Progenitor cell of endocrine pancreas (in vitro differentiated cells): ENCODE results near the gene CCDC171. TPM values are rescaled to one million over a fixed set of nuclear protein-coding genes. Genes with fewer than 3 reads are reported as not detected.

ENCODE experiments used
- DNase-seq: peaks from one replicate; pipeline ENCODE4 v3.0.0; 2021; ENCODE audit warnings: low spot score; ENCODE audit not compliant: unreplicated experiment
- H3K27ac Mint-ChIP-seq: 2 replicates; pipeline ENCODE4 v1.8.0; 2021; ENCODE audit warnings: mild to moderate bottlenecking, moderate library complexity, mixed read lengths
- H3K27me3 Mint-ChIP-seq: 2 replicates; pipeline ENCODE4 v1.8.0; 2021; ENCODE audit warnings: mixed read lengths
- H3K36me3 Mint-ChIP-seq: 2 replicates; pipeline ENCODE4 v1.8.0; 2022; ENCODE audit warnings: mixed read lengths; ENCODE audit not compliant: insufficient read depth
- H3K4me1 Mint-ChIP-seq: 2 replicates; pipeline ENCODE4 v1.8.0; 2021; ENCODE audit warnings: low read depth, mixed read lengths
- H3K4me3 Mint-ChIP-seq: 2 replicates; pipeline ENCODE4 v1.8.0; 2021; ENCODE audit warnings: low read depth, mild to moderate bottlenecking, moderate library complexity, mixed read lengths
- H3K9me3 Mint-ChIP-seq: 2 replicates; pipeline ENCODE4 v1.8.0; 2021; ENCODE audit warnings: low read depth, mixed read lengths
- total RNA-seq: library from RNA; stranded (reverse); gene quantifications from 2 replicates; pipeline ENCODE4 v1.2.1, GENCODE V29; 2021
- TF ChIP-seq, protein P1 (sequence below): fragments of 200-600 bp; sonication (generic); IDR thresholded peaks from one replicate; pipeline ENCODE4 v1.5.0; 2021; ENCODE audit warnings: antibody characterized with exemption, mild to moderate bottlenecking; ENCODE audit not compliant: unreplicated experiment

The CCDC171 gene
- total RNA-seq, 1 donor from 2014 or later = 5.1 TPM

DNA sequence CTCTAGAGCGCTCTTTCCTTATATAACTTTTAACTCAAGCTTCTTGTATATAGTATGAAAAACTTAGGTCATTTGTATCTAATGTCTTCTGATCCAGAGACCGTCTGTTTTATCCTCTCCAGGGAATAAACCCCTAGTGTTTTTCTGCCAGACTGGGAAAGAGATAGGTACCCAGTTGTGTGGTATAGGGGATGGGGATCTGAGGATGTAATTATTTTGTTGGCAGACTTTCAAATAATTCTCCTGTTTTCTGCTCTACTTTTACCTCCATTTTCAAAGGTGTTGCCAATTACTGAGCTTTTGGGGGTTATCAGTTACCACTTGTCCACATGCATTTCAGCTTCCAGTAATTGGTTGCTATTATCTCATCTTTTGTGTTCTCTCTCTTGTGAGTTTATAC, 17.9 kb downstream of the CCDC171 start:
- H3K4me1 Mint-ChIP-seq = peaks cover 1% of the 10 kb centered on the region
- H3K36me3 Mint-ChIP-seq = no peaks in the 10 kb centered on the region
- TF ChIP-seq, protein P1, sequence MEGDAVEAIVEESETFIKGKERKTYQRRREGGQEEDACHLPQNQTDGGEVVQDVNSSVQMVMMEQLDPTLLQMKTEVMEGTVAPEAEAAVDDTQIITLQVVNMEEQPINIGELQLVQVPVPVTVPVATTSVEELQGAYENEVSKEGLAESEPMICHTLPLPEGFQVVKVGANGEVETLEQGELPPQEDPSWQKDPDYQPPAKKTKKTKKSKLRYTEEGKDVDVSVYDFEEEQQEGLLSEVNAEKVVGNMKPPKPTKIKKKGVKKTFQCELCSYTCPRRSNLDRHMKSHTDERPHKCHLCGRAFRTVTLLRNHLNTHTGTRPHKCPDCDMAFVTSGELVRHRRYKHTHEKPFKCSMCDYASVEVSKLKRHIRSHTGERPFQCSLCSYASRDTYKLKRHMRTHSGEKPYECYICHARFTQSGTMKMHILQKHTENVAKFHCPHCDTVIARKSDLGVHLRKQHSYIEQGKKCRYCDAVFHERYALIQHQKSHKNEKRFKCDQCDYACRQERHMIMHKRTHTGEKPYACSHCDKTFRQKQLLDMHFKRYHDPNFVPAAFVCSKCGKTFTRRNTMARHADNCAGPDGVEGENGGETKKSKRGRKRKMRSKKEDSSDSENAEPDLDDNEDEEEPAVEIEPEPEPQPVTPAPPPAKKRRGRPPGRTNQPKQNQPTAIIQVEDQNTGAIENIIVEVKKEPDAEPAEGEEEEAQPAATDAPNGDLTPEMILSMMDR = no peak
- no peak overlapping the region for H3K27ac Mint-ChIP-seq
- H3K9me3 Mint-ChIP-seq = no peaks in the 10 kb centered on the region
- no peaks in the 10 kb centered on the region for H3K27me3 Mint-ChIP-seq
- DNase-seq = no peak
- no peak overlapping the region for H3K4me3 Mint-ChIP-seq

DNA sequence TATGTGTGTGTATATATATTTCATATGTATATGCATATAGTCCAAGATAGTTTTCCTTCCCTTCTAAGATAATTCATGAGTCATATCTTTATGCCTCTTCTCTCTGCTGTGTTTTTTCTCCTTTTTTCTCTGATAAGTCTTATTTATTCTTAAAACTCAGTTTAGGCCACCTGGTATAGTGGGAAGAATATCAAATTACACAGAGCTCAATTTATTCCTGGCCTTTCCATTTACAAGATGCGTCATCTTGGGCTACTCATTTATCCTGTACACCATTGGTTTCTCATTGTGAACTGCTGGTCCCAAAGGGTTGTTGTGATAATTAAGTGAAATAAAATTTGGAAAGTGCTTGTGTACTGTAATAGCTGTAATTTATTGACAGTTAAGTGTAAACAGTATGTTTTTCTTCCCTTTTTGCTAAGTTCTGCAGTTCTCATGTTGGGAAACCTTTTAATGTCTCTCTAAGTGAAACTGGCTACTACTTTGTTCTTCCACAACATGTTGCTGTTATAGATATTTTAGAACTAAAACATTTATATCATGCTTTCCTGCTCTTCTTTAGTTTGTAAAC, 19.4 kb downstream of the CCDC171 start:
- no peak for DNase-seq
- Mint-ChIP-seq H3K36me3 (no peaks in the 10 kb centered on the region), H3K4me1 (peaks cover 1% of the 10 kb centered on the region), H3K27me3 (no peaks in the 10 kb centered on the region), H3K4me3 (no peak overlapping the region), H3K27ac (no peak overlapping the region), H3K9me3 (no peaks in the 10 kb centered on the region)
- TF ChIP-seq, protein P1 = no peak

DNA sequence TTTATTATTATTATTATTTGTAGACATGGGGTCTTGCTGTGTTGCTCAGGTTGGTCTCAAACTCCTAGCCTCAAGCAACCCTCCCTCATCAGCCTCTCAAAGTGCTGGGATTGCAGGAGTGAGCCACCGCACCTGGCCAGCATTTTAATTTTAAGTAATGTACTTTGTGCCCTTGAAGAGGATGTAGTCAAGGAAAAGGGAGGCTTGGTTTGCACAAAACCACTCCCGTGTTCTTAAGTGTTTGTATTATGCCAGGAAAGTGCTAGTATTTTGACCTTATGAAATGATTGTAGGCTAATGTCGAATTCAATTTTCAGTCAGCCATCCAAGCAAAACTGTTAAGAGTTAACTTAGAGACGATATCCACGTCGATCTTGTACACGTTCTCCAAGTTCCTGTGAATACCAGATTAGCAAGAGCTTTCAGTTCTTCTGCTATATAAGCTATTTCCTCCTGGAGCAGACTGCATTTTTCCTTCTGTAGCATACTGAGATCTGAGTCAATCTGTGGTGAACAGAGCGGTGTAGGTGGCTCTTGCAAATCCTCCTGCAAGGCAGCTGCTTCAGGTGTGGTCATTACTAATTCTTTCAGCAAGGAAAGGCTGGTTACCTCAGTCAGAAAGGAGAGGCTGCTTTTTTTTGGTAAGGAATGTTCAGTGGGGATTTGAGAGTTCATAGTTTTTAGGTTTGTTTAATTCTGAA, 23.7 kb downstream of the CCDC171 start:
- Mint-ChIP-seq H3K4me3 (no peak overlapping the region), H3K27ac (no peak overlapping the region), H3K4me1 (peaks cover 1% of the 10 kb centered on the region), H3K27me3 (no peaks in the 10 kb centered on the region), H3K9me3 (peaks cover 6% of the 10 kb centered on the region), H3K36me3 (peaks cover 8% of the 10 kb centered on the region)
- DNase-seq = no peak
- TF ChIP-seq, protein P1 = no peak

DNA sequence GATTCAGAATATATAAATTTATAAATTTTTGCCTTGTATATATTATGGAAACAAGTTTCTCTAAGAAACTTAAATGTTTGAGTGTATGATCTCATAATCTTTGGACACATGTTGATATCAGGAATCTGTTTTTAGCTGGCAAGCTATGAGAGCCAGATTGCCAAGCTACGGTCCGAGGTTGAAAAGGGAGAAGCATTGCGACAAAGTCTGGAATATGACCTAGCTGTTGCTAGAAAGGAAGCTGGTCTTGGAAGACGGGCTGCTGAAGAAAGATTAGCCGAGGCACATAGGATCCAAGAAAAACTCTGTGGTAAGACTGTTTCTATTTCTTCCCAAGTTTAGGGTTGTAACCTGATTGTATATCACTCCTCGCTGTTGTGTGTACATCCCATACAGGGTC, 25.9 kb downstream of the CCDC171 start:
- Mint-ChIP-seq H3K4me3 (no peak overlapping the region), H3K27ac (no peak overlapping the region), H3K4me1 (no peaks in the 10 kb centered on the region), H3K9me3 (peaks cover 9% of the 10 kb centered on the region), H3K27me3 (no peaks in the 10 kb centered on the region), H3K36me3 (peaks cover 14% of the 10 kb centered on the region)
- TF ChIP-seq, protein P1 = no peak
- no peak for DNase-seq

DNA sequence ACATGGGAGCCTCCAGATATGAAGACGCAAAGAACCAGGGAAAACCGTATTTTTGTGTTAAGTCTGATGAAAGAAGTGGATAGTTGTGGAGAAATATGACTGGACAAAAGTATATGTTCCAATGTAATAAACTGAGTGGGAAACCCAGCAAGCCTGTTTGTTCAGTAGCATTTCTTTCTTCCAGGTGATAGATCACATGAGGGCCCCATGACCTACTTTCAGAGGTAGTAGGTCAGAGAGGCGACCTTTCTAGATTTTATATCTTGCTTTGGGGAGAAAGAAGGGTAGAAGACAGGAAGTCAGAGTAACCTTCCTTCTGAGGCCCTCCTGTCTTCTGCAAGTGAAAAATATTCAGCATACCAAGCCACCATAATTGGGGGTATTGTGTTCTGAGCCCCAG, 31.5 kb downstream of the CCDC171 start:
- peaks cover 9% of the 10 kb centered on the region for H3K9me3 Mint-ChIP-seq
- no peaks in the 10 kb centered on the region for H3K27me3 Mint-ChIP-seq
- DNase-seq = no peak
- H3K4me3 Mint-ChIP-seq = no peak overlapping the region
- TF ChIP-seq, protein P1 = no peak
- H3K4me1 Mint-ChIP-seq = peaks cover 1% of the 10 kb centered on the region
- no peak overlapping the region for H3K27ac Mint-ChIP-seq
- peaks cover 14% of the 10 kb centered on the region for H3K36me3 Mint-ChIP-seq
